IPS DF 19.7 (cell line): ENCODE results near the gene DLG2.

Experiments used
- DNase-seq: peaks from one replicate; pipeline ENCODE4 v3.0.0-alpha.2; 2013; ENCODE audit warnings: low read depth, low spot score

DLG2 gene

GRCh38 chr11:83655976-83656375, 1971.2 kb downstream of the DLG2 start:
- no peak for DNase-seq

- peak; percentile 23 for DNase-seq
Observed at GRCh38 chr11:83649528-83649855, 1977.7 kb downstream of the DLG2 start.

- DNase-seq = no peak
Observed at GRCh38 chr11:83648610-83649527, 1978.3 kb downstream of the DLG2 start.

GRCh38 chr11:83645561-83645960, 1981.6 kb downstream of the DLG2 start:
- no peak for DNase-seq

GRCh38 chr11:83643115-83643514, 1984.0 kb downstream of the DLG2 start:
- no peak for DNase-seq

- no peak for DNase-seq
Observed at GRCh38 chr11:83642500-83642899, 1984.6 kb downstream of the DLG2 start.

GRCh38 chr11:83641511-83641910, 1985.6 kb downstream of the DLG2 start:
- DNase-seq = no peak

- DNase-seq = no peak
Observed at GRCh38 chr11:83639995-83640758, 1987.0 kb downstream of the DLG2 start.

- DNase-seq = no peak
Observed at GRCh38 chr11:83635166-83635565, 1992.0 kb downstream of the DLG2 start.

GRCh38 chr11:83630211-83630610, 1996.9 kb downstream of the DLG2 start:
- no peak for DNase-seq

GRCh38 chr11:83629775-83630174, 1997.4 kb downstream of the DLG2 start:
- DNase-seq = no peak

- no peak for DNase-seq
Observed at GRCh38 chr11:83628622-83629355, 1998.4 kb downstream of the DLG2 start.

- no peak for DNase-seq
Observed at GRCh38 chr11:83625336-83625735, 2001.8 kb downstream of the DLG2 start.

GRCh38 chr11:83617671-83618070, 2009.5 kb downstream of the DLG2 start:
- no peak for DNase-seq

- no peak for DNase-seq
Observed at GRCh38 chr11:83613767-83614121, 2013.4 kb downstream of the DLG2 start.

- DNase-seq = peak; percentile 25
Observed at GRCh38 chr11:83612891-83613766, 2014.0 kb downstream of the DLG2 start.

- DNase-seq = no peak
Observed at GRCh38 chr11:83611600-83611999, 2015.5 kb downstream of the DLG2 start.

- DNase-seq = no peak
Observed at GRCh38 chr11:83611031-83611430, 2016.1 kb downstream of the DLG2 start.

GRCh38 chr11:83609191-83609590, 2018.0 kb downstream of the DLG2 start:
- no peak for DNase-seq

- no peak for DNase-seq
Observed at GRCh38 chr11:83608571-83608970, 2018.6 kb downstream of the DLG2 start.

GRCh38 chr11:83601914-83602527, 2025.1 kb downstream of the DLG2 start:
- DNase-seq = no peak
